IMR-90 (cell line): Measurements from ENCODE around the gene OXER1. TPM values are rescaled to one million over a fixed set of nuclear protein-coding genes. Genes with fewer than 3 reads are reported as not detected.

Experiments
- ATAC-seq: fragments of 200-7000 bp; cut with Tn5 transposase; 2 replicates; pipeline ENCODE4 v1.9.1; 2020; ENCODE audit warnings: low read depth, mild to moderate bottlenecking, moderate library complexity
- BruUV-seq: library from RNA; stranded (reverse); fragments of 400-500 nt; replicated peaks from 2 replicates; lab custom pipeline; 2021; lab: Mats Ljungman, UMichigan
- CTCF ChIA-PET: fragments of 300-600 bp; formaldehyde crosslinking; extraction: SDS; loops from one replicate; lab custom pipeline; 2021; ENCODE audit warnings: antibody characterized with exemption; lab: Yijun Ruan, JAX
- POLR2A ChIA-PET: fragments of 300-600 bp; sonication (Branson Sonifier 250); formaldehyde crosslinking; loops from one replicate; lab custom pipeline; 2022; ENCODE audit warnings: antibody characterized with exemption; ENCODE audit not compliant: unreplicated experiment; lab: Charles Lee
- DNase-seq: peaks from one replicate; pipeline ENCODE4 v3.0.0; 2013
- H2AFZ ChIP-seq: replicated peaks from 2 replicates; pipeline ENCODE3; 2013; ENCODE audit warnings: low read length, mild to moderate bottlenecking; ENCODE audit not compliant: poor library complexity
- H2AK5ac ChIP-seq: 2 replicates; pipeline ENCODE4 v1.6.1; 2013; ENCODE audit warnings: low read depth, low read length, inconsistent platforms
- H2AK9ac ChIP-seq: replicated peaks from 2 replicates; pipeline ENCODE3; 2013; ENCODE audit warnings: mild to moderate bottlenecking, low read depth, low read length, moderate library complexity; ENCODE audit not compliant: poor library complexity
- H2BK120ac ChIP-seq: 2 replicates; pipeline ENCODE4 v1.6.1; 2013; ENCODE audit warnings: low read depth, low read length, inconsistent platforms
- H2BK15ac ChIP-seq: 3 replicates; pipeline ENCODE4 v1.6.1; 2013; ENCODE audit warnings: low read depth, low read length, inconsistent platforms
- H2BK20ac ChIP-seq: 2 replicates; pipeline ENCODE4 v1.6.1; 2013; ENCODE audit warnings: low read depth, mild to moderate bottlenecking, inconsistent platforms, low read length, moderate library complexity
- H2BK5ac ChIP-seq: 2 replicates; pipeline ENCODE4 v1.6.1; 2013; ENCODE audit warnings: mild to moderate bottlenecking, low read depth, low read length, inconsistent platforms; ENCODE audit not compliant: poor library complexity, severe bottlenecking
- H3K14ac ChIP-seq: replicated peaks from 2 replicates; pipeline ENCODE4 v1.6.1; 2013; ENCODE audit warnings: low read depth, low read length, inconsistent platforms
- H3K18ac ChIP-seq: 2 replicates; pipeline ENCODE4 v1.6.1; 2013; ENCODE audit warnings: low read depth, low read length, control low read depth
- H3K23ac ChIP-seq: 2 replicates; pipeline ENCODE4 v1.6.1; 2013; ENCODE audit warnings: low read depth, low read length, inconsistent platforms
- H3K27ac ChIP-seq: 2 replicates; pipeline ENCODE4 v1.5.1; 2013; ENCODE audit warnings: mild to moderate bottlenecking, control low read depth, low read length; ENCODE audit not compliant: insufficient read depth
- H3K27me3 ChIP-seq: 2 replicates; pipeline ENCODE4 v1.6.1; 2013; ENCODE audit warnings: low read length; ENCODE audit not compliant: control insufficient read depth, insufficient read depth
- H3K36me3 ChIP-seq: 2 replicates; pipeline ENCODE4 v1.6.1; 2013; ENCODE audit warnings: low read length, mixed read lengths; ENCODE audit not compliant: control insufficient read depth, insufficient read depth
- H3K4ac ChIP-seq: 2 replicates; pipeline ENCODE4 v1.6.1; 2013; ENCODE audit warnings: low read depth, low read length, inconsistent platforms
- H3K4me1 ChIP-seq: 2 replicates; pipeline ENCODE4 v1.6.1; 2013; ENCODE audit warnings: low read length, mixed read lengths; ENCODE audit not compliant: control insufficient read depth, insufficient read depth
- H3K4me2 ChIP-seq: 2 replicates; pipeline ENCODE4 v1.6.1; 2013; ENCODE audit warnings: low read depth, mild to moderate bottlenecking, control low read depth, low read length, moderate library complexity
- H3K4me3 ChIP-seq: 2 replicates; pipeline ENCODE4 v1.5.1; 2013; ENCODE audit warnings: low read depth, mild to moderate bottlenecking, control low read depth, low read length, moderate library complexity; ENCODE audit not compliant: insufficient read depth
- H3K56ac ChIP-seq: 2 replicates; pipeline ENCODE4 v1.6.1; 2013; ENCODE audit warnings: low read length, inconsistent platforms; ENCODE audit not compliant: insufficient read depth; ENCODE audit errors: extremely low read depth
- H3K79me1 ChIP-seq, 2 experiments: 2 replicates each; pipeline ENCODE4 v1.6.1; 2013; ENCODE audit warnings: low read length in 2 of 2, inconsistent platforms in 1 of 2, low read depth in 1 of 2
- H3K9ac ChIP-seq: 2 replicates; pipeline ENCODE4 v1.6.1; 2013; ENCODE audit warnings: low read depth, low read length, control low read depth
- H3K9me1 ChIP-seq: 2 replicates; pipeline ENCODE4 v1.6.1; 2013; ENCODE audit warnings: low read length, inconsistent platforms; ENCODE audit not compliant: insufficient read depth
- H3K9me3 ChIP-seq: 2 replicates; pipeline ENCODE4 v1.6.1; 2013; ENCODE audit warnings: low read length; ENCODE audit not compliant: control insufficient read depth, insufficient read depth
- H4K20me1 ChIP-seq: 2 replicates; pipeline ENCODE4 v1.6.1; 2013; ENCODE audit warnings: low read length, inconsistent platforms; ENCODE audit not compliant: insufficient read depth
- H4K5ac ChIP-seq: 2 replicates; pipeline ENCODE4 v1.6.1; 2013; ENCODE audit warnings: mild to moderate bottlenecking, low read depth, low read length, control low read depth
- H4K8ac ChIP-seq, 2 experiments: 2 replicates each; pipeline ENCODE4 v1.6.1; 2013; ENCODE audit warnings: low read depth in 2 of 2, low read length in 2 of 2, control low read depth in 1 of 2, inconsistent platforms in 1 of 2
- H4K91ac ChIP-seq: 2 replicates; pipeline ENCODE4 v1.6.1; 2013; ENCODE audit warnings: low read depth, low read length, inconsistent platforms; ENCODE audit not compliant: insufficient read depth
- BHLHE40 ChIP-seq: fragments of 150-350 bp; IDR thresholded peaks from 2 replicates; pipeline ENCODE4 v1.6.1; 2016; ENCODE audit warnings: mild to moderate bottlenecking, low read depth, low read length
- FOS ChIP-seq: fragments of 150-350 bp; IDR thresholded peaks from 2 replicates; pipeline ENCODE4 v1.6.1; 2016; ENCODE audit warnings: low read depth, low read length
- MAZ ChIP-seq: IDR thresholded peaks from 2 replicates; pipeline ENCODE4 v1.6.1; 2012; ENCODE audit warnings: low read depth, mild to moderate bottlenecking, low read length, improper control_type of control experiment, moderate library complexity, borderline replicate concordance
- MXI1 ChIP-seq: IDR thresholded peaks from 2 replicates; pipeline ENCODE4 v1.6.1; 2012; ENCODE audit warnings: low read depth, mild to moderate bottlenecking, low read length, moderate library complexity, borderline replicate concordance
- RFX5 ChIP-seq: IDR thresholded peaks from 2 replicates; pipeline ENCODE4 v1.8.0; 2012; ENCODE audit warnings: low read depth, mild to moderate bottlenecking, low read length, moderate library complexity
- WGBS, 2 experiments: methylation state at CpG; one replicate each; pipeline versions ENCODE4 v1.1.5 to v1.1.7; 2013; ENCODE audit warnings: missing lambda C conversion rate in 2 of 2; ENCODE audit not compliant: insufficient read length in 1 of 2; ENCODE audit errors: extremely low coverage in 2 of 2; 5-methylcytosine and 5-hydroxymethylcytosine counted together
- dilution Hi-C: fragments of 300-500 bp; cut with HindIII; formaldehyde crosslinking; loops from one replicate; pipeline ENCODE4 v1.14.3; 2018; ENCODE audit warnings: low sequenced_read_pairs; ENCODE audit not compliant: unreplicated experiment
- in situ Hi-C: fragments of 300-500 bp; cut with MboI; formaldehyde crosslinking; loops from 3 replicates; pipeline ENCODE4 v1.14.3; 2019; ENCODE audit warnings: low sequenced_read_pairs, inconsistent platforms, mixed read lengths
- intact Hi-C: fragments of 100-400 bp; cut with micrococcal nuclease; formaldehyde crosslinking; loops from 2 replicates; pipeline ENCODE4 v1.10.0; 2022
- polyA plus RNA-seq, 3 experiments: library from polyadenylated mRNA; depleted of rRNA; stranded (reverse); fragments of >200 nt; gene quantifications; 2 replicates each; pipeline ENCODE4 v1.2.3, GENCODE V29; 2012; ENCODE audit warnings: low replicate concordance in 1 of 3
- total RNA-seq: library from RNA; depleted of rRNA; stranded (reverse); fragments of >200 nt; gene quantifications from 2 replicates; pipeline ENCODE4 v1.2.3, GENCODE V29; 2012
- TF ChIP-seq, protein P1 (sequence below): fragments of 150-350 bp; IDR thresholded peaks from 2 replicates; pipeline ENCODE4 v1.6.1; 2017; ENCODE audit warnings: mild to moderate bottlenecking, antibody characterized with exemption, low read length, low read depth

Gene OXER1
- total and polyA plus RNA-seq, 2 of the 4 experiments (the other 2 are of a cell fraction), result not detected

DNA sequence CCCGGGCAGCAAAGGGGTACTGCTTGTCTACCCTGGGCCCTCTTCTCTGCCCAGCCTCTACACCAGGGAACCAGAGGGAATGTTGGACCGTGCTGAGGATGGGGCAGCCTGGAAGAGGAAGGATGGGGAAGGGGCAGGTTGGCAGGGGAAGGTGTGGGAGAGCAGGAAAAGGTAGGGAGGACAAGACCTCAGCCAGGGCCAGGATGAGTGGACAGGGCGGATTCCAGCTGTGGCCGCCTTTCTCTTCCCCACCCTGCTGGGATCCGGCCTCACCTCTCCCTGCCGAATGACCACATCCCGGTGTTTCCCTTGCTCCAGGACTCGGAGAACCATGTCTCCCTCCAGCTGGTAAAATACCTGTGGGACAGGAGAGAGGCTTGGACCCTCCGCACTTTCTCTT is 19.6 kb upstream of the OXER1 start:
- Histone ChIP-seq H3K56ac (no peak overlapping the region), H3K9ac (no peak overlapping the region), H4K91ac (no peak overlapping the region), H4K20me1 (no peaks in the 10 kb centered on the region), H2AK9ac (no peak overlapping the region), H3K23ac (no peak overlapping the region), H3K27ac (no peak overlapping the region), H3K14ac (no peak overlapping the region), H2BK20ac (no peak overlapping the region), H4K8ac (no peak overlapping the region), H3K27me3 (peaks cover 23% of the 10 kb centered on the region), H2BK120ac (no peak overlapping the region), H2AFZ (no peak overlapping the region), H3K79me1 (no peaks in the 10 kb centered on the region), H2BK5ac (no peak overlapping the region), H3K18ac (no peak overlapping the region), H3K9me1 (no peaks in the 10 kb centered on the region), H3K4me2 (no peak overlapping the region), H3K4me1 (peaks cover 2% of the 10 kb centered on the region; the same call in 1 of the 2 replicates), H2BK15ac (no peak overlapping the region), H3K4ac (no peak overlapping the region), H3K9me3 (no peaks in the 10 kb centered on the region; the same call in none of the 2 replicates), H3K36me3 (no peaks in the 10 kb centered on the region), H3K4me3 (no peak overlapping the region), H4K5ac (no peak overlapping the region), H2AK5ac (no peak overlapping the region)
- ATAC-seq, result no peak
- CTCF ChIA-PET, result no interaction called here
- TF ChIP-seq MXI1, result no peak
- no peak for TF ChIP-seq RFX5
- TF ChIP-seq MAZ, result no peak
- TF ChIP-seq FOS, result no peak
- TF ChIP-seq BHLHE40, result no peak
- TF ChIP-seq, protein P1, sequence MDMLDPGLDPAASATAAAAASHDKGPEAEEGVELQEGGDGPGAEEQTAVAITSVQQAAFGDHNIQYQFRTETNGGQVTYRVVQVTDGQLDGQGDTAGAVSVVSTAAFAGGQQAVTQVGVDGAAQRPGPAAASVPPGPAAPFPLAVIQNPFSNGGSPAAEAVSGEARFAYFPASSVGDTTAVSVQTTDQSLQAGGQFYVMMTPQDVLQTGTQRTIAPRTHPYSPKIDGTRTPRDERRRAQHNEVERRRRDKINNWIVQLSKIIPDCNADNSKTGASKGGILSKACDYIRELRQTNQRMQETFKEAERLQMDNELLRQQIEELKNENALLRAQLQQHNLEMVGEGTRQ, result no peak
- WGBS, 2 experiments, result 85% methylated on average over 4 of the region's 9 CpGs; no CpG with 5 or more reads in 1 of the 2 experiments
- POLR2A ChIA-PET, result no interaction called here
- no TSS peak for BruUV-seq
- in situ Hi-C loops (no loop called here), intact Hi-C loops (no loop called here), dilution Hi-C loops (no loop called here)
- no peak for DNase-seq
